ENCODE results near the gene LSMEM2.
"Not testable (repeated sequence)": the region's sequence is repeated elsewhere in the genome, so short reads cannot be mapped to it uniquely, and the experiment has no call there.

Gene LSMEM2

GRCh38 chr3:50278123-50278879, 586 bp upstream of the LSMEM2 start:
- DNase-seq (ENCODE audit: low read depth), result no peak

- DNase-seq (ENCODE audit: low read depth), result no peak
Measured at GRCh38 chr3:50279255-50280016, 549 bp downstream of the LSMEM2 start.

GRCh38 chr3:50284121-50284520, 5.2 kb downstream of the LSMEM2 start:
- DNase-seq (ENCODE audit: low read depth), result not testable (repeated sequence)

GRCh38 chr3:50286322-50287227, 7.7 kb downstream of the LSMEM2 start:
- DNase-seq (ENCODE audit: low read depth), result no peak

- no peak for DNase-seq (ENCODE audit: low read depth)
Measured at GRCh38 chr3:50287262-50287661, 8.4 kb downstream of the LSMEM2 start.

GRCh38 chr3:50288387-50289007, 9.6 kb downstream of the LSMEM2 start:
- DNase-seq (ENCODE audit: low read depth), result no peak

- no peak for DNase-seq (ENCODE audit: low read depth)
Measured at GRCh38 chr3:50289130-50289529, 10.2 kb downstream of the LSMEM2 start.

GRCh38 chr3:50290161-50290641, 11.3 kb downstream of the LSMEM2 start:
- no peak for DNase-seq (ENCODE audit: low read depth)

GRCh38 chr3:50292159-50293078, 13.5 kb downstream of the LSMEM2 start, which contains the start of gene IFRD2:
TSS of gene IFRD2 (minus strand) at chr3:50292429. CDS start at chr3:50292274, 155 bp downstream.
- DNase-seq (ENCODE audit: low read depth), result peak; percentile 95

- no peak for DNase-seq (ENCODE audit: low read depth)
Measured at GRCh38 chr3:50293079-50293801, 14.4 kb downstream of the LSMEM2 start.

- DNase-seq (ENCODE audit: low read depth), result no peak
Measured at GRCh38 chr3:50294089-50294488, 15.2 kb downstream of the LSMEM2 start.

- DNase-seq (ENCODE audit: low read depth), result no peak
Measured at GRCh38 chr3:50294492-50295403, 15.9 kb downstream of the LSMEM2 start.

- DNase-seq (ENCODE audit: low read depth), result no peak
Measured at GRCh38 chr3:50295553-50296431, 16.9 kb downstream of the LSMEM2 start.

- no peak for DNase-seq (ENCODE audit: low read depth)
Measured at GRCh38 chr3:50296721-50297383, 18.0 kb downstream of the LSMEM2 start.

GRCh38 chr3:50297384-50297775, 18.5 kb downstream of the LSMEM2 start:
- DNase-seq (ENCODE audit: low read depth), result no peak

- no peak for DNase-seq (ENCODE audit: low read depth)
Measured at GRCh38 chr3:50297896-50298725, 19.2 kb downstream of the LSMEM2 start.
